Activated CD4-positive, alpha-beta T cell treated with anti-CD3 and anti-CD28 coated beads for 36 hours (primary cell): Measurements from ENCODE around the gene OST4. TPM values are rescaled to one million over a fixed set of nuclear protein-coding genes. Genes with fewer than 3 reads are reported as not detected.

Source experiments
- ATAC-seq: fragments of 200-7000 bp; cut with Tn5 transposase; one replicate; pipeline ENCODE4 v1.10.0; 2021; ENCODE audit warnings: mild to moderate bottlenecking, moderate library complexity
- CTCF ChIA-PET: fragments of 350-600 bp; sonication (Branson Sonifier 250); formaldehyde crosslinking; loops from one replicate; lab custom pipeline; 2021; ENCODE audit warnings: antibody characterized with exemption; lab: Charles Lee
- POLR2A ChIA-PET: fragments of 350-600 bp; sonication (Branson Sonifier 250); formaldehyde crosslinking; loops from one replicate; lab custom pipeline; 2021; ENCODE audit warnings: antibody characterized with exemption, inconsistent platforms; lab: Charles Lee
- DNase-seq: peaks from one replicate; pipeline ENCODE4 v3.0.0-alpha.2; 2020
- H3K27ac Mint-ChIP-seq: one replicate; pipeline ENCODE4 v1.8.0; 2021; ENCODE audit warnings: mixed read lengths
- H3K27me3 Mint-ChIP-seq: one replicate; pipeline ENCODE4 v1.8.0; 2021; ENCODE audit warnings: mixed read lengths
- H3K36me3 Mint-ChIP-seq: one replicate; pipeline ENCODE4 v1.8.0; 2021; ENCODE audit warnings: low read depth, mixed read lengths
- H3K4me1 Mint-ChIP-seq: one replicate; pipeline ENCODE4 v1.8.0; 2021; ENCODE audit warnings: mixed read lengths
- H3K4me3 Mint-ChIP-seq: one replicate; pipeline ENCODE4 v1.8.0; 2021; ENCODE audit warnings: mild to moderate bottlenecking, moderate library complexity, mixed read lengths
- H3K9me3 Mint-ChIP-seq: one replicate; pipeline ENCODE4 v1.8.0; 2021; ENCODE audit warnings: low read depth, mixed read lengths
- intact Hi-C, 2 experiments: fragments of 100-400 bp; cut with DNase I in 1 of 2; cut with micrococcal nuclease in 1 of 2; formaldehyde crosslinking; loops; one replicate each; pipeline versions ENCODE4 v1.14.2 to v1.15.1; 2022 to 2024; cut with DNase I, micrococcal nuclease
- total RNA-seq, 2 experiments: library from RNA; stranded (reverse); gene quantifications; one replicate each; pipeline ENCODE4 v1.2.3, GENCODE V29; 2021

The OST4 gene
- total RNA-seq, 2 experiments from 2014 or later = 305 to 406 TPM

DNA sequence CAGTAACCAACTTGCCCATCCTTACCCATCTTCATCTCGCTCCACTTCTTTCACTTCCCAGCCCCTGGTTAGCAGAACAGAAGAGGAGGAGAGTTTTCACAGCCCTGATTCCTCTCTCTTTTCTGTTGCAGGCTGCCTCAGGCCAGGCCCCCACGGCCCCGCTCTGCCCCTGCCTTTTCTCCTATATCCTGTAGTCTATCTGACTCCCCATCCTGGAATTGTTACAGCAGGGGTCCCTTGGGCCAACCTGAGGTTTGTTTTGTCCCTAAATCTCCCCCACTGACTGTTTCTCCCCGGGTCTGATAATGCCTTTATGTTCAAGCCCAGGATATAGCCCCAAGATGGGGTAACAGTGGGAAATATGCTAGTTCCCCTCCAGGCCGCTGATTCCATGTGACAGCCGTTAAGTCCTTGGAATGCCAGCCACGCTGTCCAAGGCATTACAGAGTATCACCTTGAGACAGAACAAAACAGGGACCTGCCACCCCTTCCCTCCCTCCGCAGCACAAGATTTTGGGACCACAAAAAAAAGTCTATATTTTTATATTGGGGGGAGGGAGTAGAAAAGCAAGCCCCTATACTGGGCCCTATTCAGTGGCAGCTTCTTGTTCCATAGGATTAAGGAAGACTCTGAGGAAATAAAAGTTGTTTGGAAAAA is 1.4 kb downstream of the OST4 start:
- Mint-ChIP-seq H3K4me3 (peak overlapping the region; percentile 96), H3K4me1 (peaks cover 59% of the 10 kb centered on the region), H3K27ac (peak overlapping the region; percentile 91), H3K36me3 (peaks cover 45% of the 10 kb centered on the region), H3K9me3 (no peaks in the 10 kb centered on the region), H3K27me3 (no peaks in the 10 kb centered on the region)
- CTCF ChIA-PET = interaction anchor here (1.6 kb wide), 1 partner anchor 19 kb away, joined by 8 read pairs; the partner anchor contains the start of gene AGBL5
- ATAC-seq = no peak
- intact Hi-C loops = loop anchor here in 1 of 2 experiments (2.0 to 10.0 kb wide), 3 partner anchors 283 to 1395 kb away; partner anchors contain the start of genes ADGRF3, CENPA, DTNB and SELENOI
- DNase-seq = no peak
- POLR2A ChIA-PET = no interaction called here

DNA sequence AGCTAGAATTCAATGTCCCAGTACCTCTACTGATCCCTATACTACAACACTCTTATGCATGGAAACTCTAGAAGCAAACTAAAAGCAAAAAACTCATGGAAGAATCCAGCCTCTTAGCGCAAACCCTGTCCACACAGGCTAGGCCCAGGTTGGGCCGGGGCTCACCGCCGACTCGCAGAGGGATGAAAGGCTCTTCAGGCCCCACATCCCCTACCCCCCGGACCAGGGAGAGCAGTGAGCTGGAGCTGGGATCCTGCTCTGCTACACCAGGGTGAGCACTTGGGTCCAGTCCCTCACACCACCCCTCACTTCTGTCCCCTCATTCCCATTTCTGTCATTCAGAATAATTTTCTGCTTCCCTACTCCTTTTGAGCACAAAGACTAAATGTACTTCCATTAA is 2.0 kb downstream of the OST4 start:
- Mint-ChIP-seq H3K27ac (peak overlapping the region; percentile 68), H3K9me3 (no peaks in the 10 kb centered on the region), H3K36me3 (peaks cover 51% of the 10 kb centered on the region), H3K4me3 (peak overlapping the region; percentile 96), H3K4me1 (peaks cover 52% of the 10 kb centered on the region), H3K27me3 (no peaks in the 10 kb centered on the region)
- DNase-seq = no peak
- ATAC-seq = no peak
- ChIA-PET POLR2A (no interaction called here), CTCF (no interaction called here)
- intact Hi-C loops = no loop called here

DNA sequence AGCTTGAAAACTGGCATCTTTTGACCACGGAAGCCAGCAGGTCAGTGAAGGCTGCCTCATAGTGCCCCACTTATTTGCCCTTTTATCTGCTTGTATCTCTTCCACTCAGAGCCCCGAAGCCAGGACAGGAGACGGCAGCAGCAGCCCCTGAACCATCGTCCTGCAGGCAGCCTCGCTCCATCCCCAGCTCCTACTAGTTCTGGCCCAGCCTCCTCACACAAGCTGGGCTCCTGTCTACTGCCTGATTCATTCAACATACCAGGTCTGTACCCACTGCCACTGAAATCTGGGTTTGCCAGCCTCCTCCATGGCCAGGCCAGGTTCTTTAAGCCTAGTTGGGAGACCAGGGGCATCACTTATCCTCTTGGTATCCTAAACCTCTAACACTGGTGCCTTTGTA is 4.1 kb downstream of the OST4 start:
- CTCF ChIA-PET = interaction anchor here (0.6 to 0.7 kb wide), 2 partner anchors 8 to 67 kb away, joined by 3 read pairs; partner anchors contain the start of gene PREB
- POLR2A ChIA-PET = interaction anchor here (0.7 to 1.7 kb wide), 2 partner anchors 16 kb away, joined by 4 to 7 read pairs; partner anchors contain the start of gene AGBL5
- peaks cover 59% of the 10 kb centered on the region for H3K36me3 Mint-ChIP-seq
- DNase-seq (no peak), ATAC-seq (no peak)
- H3K4me3 Mint-ChIP-seq = no peak overlapping the region
- no peaks in the 10 kb centered on the region for H3K27me3 Mint-ChIP-seq
- H3K27ac Mint-ChIP-seq = no peak overlapping the region
- intact Hi-C loops = no loop called here
- H3K9me3 Mint-ChIP-seq = no peaks in the 10 kb centered on the region
- peaks cover 32% of the 10 kb centered on the region for H3K4me1 Mint-ChIP-seq

DNA sequence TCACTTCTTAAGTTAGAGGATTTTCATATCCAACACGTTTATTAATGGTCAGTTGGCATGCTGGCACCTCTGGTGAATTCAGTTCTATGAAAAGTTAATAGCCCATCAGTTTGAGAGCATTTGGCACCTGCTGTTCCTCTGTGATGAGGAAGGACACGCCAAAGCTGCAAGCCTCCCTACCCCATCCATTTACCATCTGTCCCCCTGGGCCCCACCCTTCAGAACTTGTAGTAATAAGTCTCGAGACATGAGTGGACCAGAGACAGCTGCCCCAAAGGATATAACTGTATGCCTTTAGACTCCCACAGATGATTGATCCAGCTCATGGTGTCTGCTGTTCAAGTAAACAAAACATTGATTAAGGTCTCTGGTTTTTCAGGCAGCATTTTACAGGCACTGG is 6.3 kb downstream of the OST4 start:
- POLR2A ChIA-PET = interaction anchor here (0.5 to 1.0 kb wide), 2 partner anchors 8 to 14 kb away, joined by 3 to 4 read pairs; partner anchors contain the start of gene AGBL5
- Mint-ChIP-seq H3K36me3 (peaks cover 55% of the 10 kb centered on the region), H3K4me3 (no peak overlapping the region), H3K9me3 (no peaks in the 10 kb centered on the region), H3K4me1 (peaks cover 25% of the 10 kb centered on the region), H3K27me3 (no peaks in the 10 kb centered on the region), H3K27ac (no peak overlapping the region)
- ATAC-seq (no peak), DNase-seq (no peak)
- CTCF ChIA-PET = interaction anchor here (0.6 to 1.1 kb wide), 3 partner anchors 10 to 61 kb away, joined by 3 read pairs; no protein-coding TSS in a partner anchor
- intact Hi-C loops = no loop called here

DNA sequence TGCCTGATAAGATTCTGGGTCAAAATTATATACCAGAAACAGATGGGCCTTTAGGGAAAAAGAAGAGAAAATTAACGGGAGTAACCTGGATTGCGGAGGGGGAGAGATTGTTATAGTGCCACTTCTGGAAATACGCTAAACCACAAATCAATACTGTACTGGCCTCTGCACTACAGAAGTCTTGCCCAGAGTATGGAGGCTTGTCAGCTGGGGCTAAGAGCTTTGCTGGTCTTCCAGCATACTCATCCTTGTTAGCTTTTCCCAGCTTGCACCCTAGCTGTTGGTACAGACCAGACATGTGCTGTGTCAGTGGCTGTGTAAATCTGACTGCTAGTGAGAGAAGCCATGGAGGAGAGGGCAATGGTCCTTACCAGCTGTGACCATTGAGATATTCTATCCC is 11.1 kb downstream of the OST4 start:
- DNase-seq (no peak), ATAC-seq (no peak)
- intact Hi-C loops = no loop called here
- ChIA-PET CTCF (interaction anchor here (0.6 to 1.2 kb wide), 3 partner anchors 13 to 39 kb away, joined by 3 read pairs; no protein-coding TSS in a partner anchor), POLR2A (no interaction called here)
- Mint-ChIP-seq H3K36me3 (peaks cover 24% of the 10 kb centered on the region), H3K27ac (no peak overlapping the region), H3K27me3 (no peaks in the 10 kb centered on the region), H3K9me3 (no peaks in the 10 kb centered on the region), H3K4me1 (no peaks in the 10 kb centered on the region), H3K4me3 (no peak overlapping the region)

- intact Hi-C loops = loop anchor here in 1 of 2 experiments (10.0 kb wide), 1 partner anchor 1836 kb away; the partner anchor contains the start of gene WDR43
- POLR2A ChIA-PET = no interaction called here
These were observed 12.2 kb downstream of the OST4 start for GRCh38 chr2:27059141-27059820.

GRCh38 chr2:27058210-27058609 is 13.2 kb downstream of the OST4 start:
- H3K36me3 Mint-ChIP-seq = peaks cover 16% of the 10 kb centered on the region
- no peak overlapping the region for H3K27ac Mint-ChIP-seq
- H3K4me3 Mint-ChIP-seq = no peak overlapping the region
- intact Hi-C loops = loop anchor here in 1 of 2 experiments (1.0 to 10.0 kb wide), 2 partner anchors 152 to 1837 kb away; partner anchors contain the start of gene WDR43
- ChIA-PET POLR2A (no interaction called here), CTCF (interaction anchor here (0.7 to 1.6 kb wide), 2 partner anchors 13 to 261 kb away, joined by 3 to 5 read pairs; partner anchors contain the start of gene OST4)
- H3K9me3 Mint-ChIP-seq = no peaks in the 10 kb centered on the region
- no peaks in the 10 kb centered on the region for H3K4me1 Mint-ChIP-seq
- H3K27me3 Mint-ChIP-seq = no peaks in the 10 kb centered on the region
- ATAC-seq (no peak), DNase-seq (no peak)

More at GRCh38 chr2:27059141-27059820, 12.2 kb downstream of the OST4 start:
- ATAC-seq (no peak), DNase-seq (no peak)
- no peaks in the 10 kb centered on the region for H3K27me3 Mint-ChIP-seq
- no peak overlapping the region for H3K27ac Mint-ChIP-seq
- H3K36me3 Mint-ChIP-seq = peaks cover 15% of the 10 kb centered on the region
- CTCF ChIA-PET = interaction anchor here (0.6 to 1.6 kb wide), 5 partner anchors 8 to 26 kb away, joined by 3 to 5 read pairs (median 3); partner anchors contain the start of gene OST4
- no peak overlapping the region for H3K4me3 Mint-ChIP-seq
- H3K4me1 Mint-ChIP-seq = no peaks in the 10 kb centered on the region
- H3K9me3 Mint-ChIP-seq = no peaks in the 10 kb centered on the region

DNA sequence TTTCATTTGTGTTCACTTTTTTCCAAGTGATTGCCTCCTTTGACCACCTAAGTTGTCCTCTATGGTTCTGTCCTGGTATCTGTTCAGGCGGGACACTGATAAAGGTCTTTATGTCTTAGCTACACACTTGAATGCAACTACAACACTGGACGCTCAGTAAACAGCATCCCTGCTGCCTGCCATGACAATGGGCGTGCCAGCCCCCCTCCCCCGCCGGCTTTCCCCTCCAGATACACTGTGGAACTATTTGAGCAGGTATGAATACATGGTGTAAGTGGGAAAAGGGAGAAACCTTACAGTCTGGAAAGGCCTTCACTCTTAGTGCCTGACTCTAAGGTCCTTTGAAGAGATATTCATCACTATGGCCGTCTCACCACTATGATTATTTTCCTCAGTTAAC is 14.3 kb downstream of the OST4 start:
- DNase-seq (no peak), ATAC-seq (no peak)
- no peaks in the 10 kb centered on the region for H3K27me3 Mint-ChIP-seq
- ChIA-PET CTCF (interaction anchor here (0.6 kb wide), 1 partner anchor 511 kb away, joined by 3 read pairs; no protein-coding TSS in a partner anchor), POLR2A (interaction anchor here (0.7 kb wide), 1 partner anchor 8 kb away, joined by 4 read pairs; no protein-coding TSS in a partner anchor)
- H3K4me1 Mint-ChIP-seq = peaks cover 3% of the 10 kb centered on the region
- no peak overlapping the region for H3K27ac Mint-ChIP-seq
- intact Hi-C loops = loop anchor here in 1 of 2 experiments (10.0 kb wide), 1 partner anchor 1838 kb away; the partner anchor contains the start of gene WDR43
- peaks cover 10% of the 10 kb centered on the region for H3K36me3 Mint-ChIP-seq
- H3K4me3 Mint-ChIP-seq = no peak overlapping the region
- H3K9me3 Mint-ChIP-seq = no peaks in the 10 kb centered on the region

DNA sequence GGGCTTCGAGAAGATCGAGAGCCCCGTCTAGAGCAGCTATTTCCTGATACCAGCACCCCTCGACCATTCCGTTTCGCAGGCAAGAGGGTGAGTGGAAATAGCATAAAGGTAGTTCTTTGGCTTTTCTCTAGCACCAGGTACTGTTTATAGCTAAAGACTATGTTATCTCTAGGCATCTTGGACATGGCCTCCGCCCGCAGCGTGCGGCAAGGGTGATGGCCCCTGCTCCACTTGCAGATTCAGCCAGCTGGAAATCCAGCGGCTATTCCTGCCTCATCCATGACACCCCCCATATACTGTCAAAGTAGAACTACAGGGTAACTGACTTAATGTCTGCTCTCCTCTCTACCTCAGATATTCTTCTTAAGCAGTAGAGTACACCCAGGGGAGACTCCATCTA is 16.7 kb downstream of the OST4 start:
- ATAC-seq = no peak
- DNase-seq = no peak
- H3K27ac Mint-ChIP-seq = no peak overlapping the region
- no peak overlapping the region for H3K4me3 Mint-ChIP-seq
- peaks cover 4% of the 10 kb centered on the region for H3K27me3 Mint-ChIP-seq
- H3K9me3 Mint-ChIP-seq = peaks cover 2% of the 10 kb centered on the region
- peaks cover 12% of the 10 kb centered on the region for H3K4me1 Mint-ChIP-seq
- ChIA-PET CTCF (no interaction called here), POLR2A (interaction anchor here (0.7 kb wide), 1 partner anchor 17 kb away, joined by 3 read pairs; the partner anchor contains the start of gene OST4)
- intact Hi-C loops = loop anchor here in 1 of 2 experiments (5.0 to 10.0 kb wide), 2 partner anchors 707 to 1840 kb away; partner anchors contain the start of genes ADGRF3, SELENOI and WDR43
- H3K36me3 Mint-ChIP-seq = peaks cover 15% of the 10 kb centered on the region

DNA sequence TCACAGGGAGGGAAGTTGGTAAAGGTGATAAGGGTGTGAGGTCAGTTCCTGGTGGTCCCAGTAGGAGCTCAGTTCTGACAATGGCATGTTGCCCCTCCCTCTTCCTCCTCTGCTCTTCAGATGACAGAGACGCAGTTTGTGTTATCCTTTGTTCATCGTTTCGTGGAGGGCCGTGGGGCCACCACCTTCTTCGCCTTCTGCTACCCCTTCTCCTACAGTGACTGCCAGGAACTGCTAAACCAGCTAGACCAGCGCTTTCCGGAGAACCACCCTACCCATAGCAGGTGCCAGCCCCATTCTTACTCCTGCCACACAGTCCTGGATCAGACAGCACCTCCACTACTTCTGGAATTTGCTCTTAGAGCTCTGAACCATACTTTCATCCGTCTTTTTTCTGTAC is 17.7 kb downstream of the OST4 start:
- H3K4me3 Mint-ChIP-seq = no peak overlapping the region
- peaks cover 4% of the 10 kb centered on the region for H3K27me3 Mint-ChIP-seq
- ChIA-PET POLR2A (interaction anchor here (0.6 kb wide), 1 partner anchor 433 kb away, joined by 3 read pairs; no protein-coding TSS in a partner anchor), CTCF (interaction anchor here (0.7 kb wide), 1 partner anchor 1353 kb away, joined by 3 read pairs; no protein-coding TSS in a partner anchor)
- intact Hi-C loops = loop anchor here in 1 of 2 experiments (5.0 to 10.0 kb wide), 2 partner anchors 706 to 1841 kb away; partner anchors contain the start of genes ADGRF3, SELENOI and WDR43
- H3K9me3 Mint-ChIP-seq = peaks cover 2% of the 10 kb centered on the region
- ATAC-seq (no peak), DNase-seq (no peak)
- peaks cover 16% of the 10 kb centered on the region for H3K4me1 Mint-ChIP-seq
- no peak overlapping the region for H3K27ac Mint-ChIP-seq
- peaks cover 15% of the 10 kb centered on the region for H3K36me3 Mint-ChIP-seq

GRCh38 chr2:27053321-27053720 is 18.1 kb downstream of the OST4 start:
- DNase-seq (no peak), ATAC-seq (no peak)
- peaks cover 15% of the 10 kb centered on the region for H3K36me3 Mint-ChIP-seq
- ChIA-PET POLR2A (no interaction called here), CTCF (no interaction called here)
- peaks cover 2% of the 10 kb centered on the region for H3K9me3 Mint-ChIP-seq
- no peak overlapping the region for H3K27ac Mint-ChIP-seq
- peaks cover 4% of the 10 kb centered on the region for H3K27me3 Mint-ChIP-seq
- no peak overlapping the region for H3K4me3 Mint-ChIP-seq
- intact Hi-C loops = loop anchor here in 1 of 2 experiments (5.0 to 10.0 kb wide), 2 partner anchors 706 to 1841 kb away; partner anchors contain the start of genes ADGRF3, SELENOI and WDR43
- peaks cover 16% of the 10 kb centered on the region for H3K4me1 Mint-ChIP-seq
